HG02610 (cell line): Measurements from ENCODE around the gene PTPRD.

Experiments used
- ATAC-seq: cut with Tn5 transposase; IDR thresholded peaks from one replicate; pipeline ENCODE4 v1.9.1; 2021; ENCODE audit warnings: mild to moderate bottlenecking, moderate library complexity; ENCODE audit not compliant: unreplicated experiment

PTPRD gene

GRCh38 chr9:8430945-8431344 lies 2181.9 kb downstream of the PTPRD start:
- no peak for ATAC-seq

- ATAC-seq = no peak
Measured at GRCh38 chr9:8429768-8430167, 2183.0 kb downstream of the PTPRD start.

- no peak for ATAC-seq
Measured at GRCh38 chr9:8429157-8429556, 2183.6 kb downstream of the PTPRD start.

- ATAC-seq = no peak
Measured at GRCh38 chr9:8428389-8428788, 2184.4 kb downstream of the PTPRD start.

- ATAC-seq = no peak
Measured at GRCh38 chr9:8424786-8425410, 2187.9 kb downstream of the PTPRD start.

- ATAC-seq = no peak
Measured at GRCh38 chr9:8420416-8420815, 2192.4 kb downstream of the PTPRD start.

GRCh38 chr9:8419596-8420275 lies 2193.1 kb downstream of the PTPRD start:
- no peak for ATAC-seq

GRCh38 chr9:8417341-8417740 lies 2195.5 kb downstream of the PTPRD start:
- no peak for ATAC-seq

GRCh38 chr9:8412327-8412726 lies 2200.5 kb downstream of the PTPRD start:
- ATAC-seq = no peak

- no peak for ATAC-seq
Measured at GRCh38 chr9:8408575-8409190, 2204.1 kb downstream of the PTPRD start.

GRCh38 chr9:8401961-8402705 lies 2210.7 kb downstream of the PTPRD start:
- ATAC-seq = no peak

- no peak for ATAC-seq
Measured at GRCh38 chr9:8400378-8400777, 2212.4 kb downstream of the PTPRD start.

- no peak for ATAC-seq
Measured at GRCh38 chr9:8395022-8395421, 2217.8 kb downstream of the PTPRD start.

- no peak for ATAC-seq
Measured at GRCh38 chr9:8394341-8394740, 2218.5 kb downstream of the PTPRD start.

GRCh38 chr9:8392866-8393265 lies 2219.9 kb downstream of the PTPRD start:
- no peak for ATAC-seq

- ATAC-seq = no peak
Measured at GRCh38 chr9:8391566-8391965, 2221.2 kb downstream of the PTPRD start.

GRCh38 chr9:8391132-8391531 lies 2221.7 kb downstream of the PTPRD start:
- ATAC-seq = no peak

GRCh38 chr9:8390571-8390970 lies 2222.2 kb downstream of the PTPRD start:
- no peak for ATAC-seq

GRCh38 chr9:8389531-8389930 lies 2223.3 kb downstream of the PTPRD start:
- no peak for ATAC-seq

- no peak for ATAC-seq
Measured at GRCh38 chr9:8388132-8388531, 2224.7 kb downstream of the PTPRD start.

GRCh38 chr9:8384091-8384490 lies 2228.7 kb downstream of the PTPRD start:
- ATAC-seq = no peak
